ENCODE measurements around the gene METAP1D. TPM values are rescaled to one million over a fixed set of nuclear protein-coding genes. Genes with fewer than 3 reads are reported as not detected.

Gene METAP1D
- total RNA-seq, 1 experiment from 2014 or later = 5.2 TPM

GRCh38 chr2:172079416-172079815 is 79.7 kb downstream of the METAP1D start:
- Histone ChIP-seq H2BK5ac (ENCODE audit: insufficient read length, low read length) (no peak overlapping the region), H2BK15ac (ENCODE audit: low read depth, low read length) (no peak overlapping the region), H4K20me1 (ENCODE audit: control insufficient read depth, insufficient read depth, insufficient read length) (no peaks in the 10 kb centered on the region), H3K18ac (ENCODE audit: insufficient read length, low read depth, low read length) (no peak overlapping the region), H2BK12ac (ENCODE audit: insufficient read length, low read depth, low read length) (no peak overlapping the region), H4K5ac (ENCODE audit: insufficient read length, low read depth, low read length) (no peak overlapping the region), H3K27ac (ENCODE audit: insufficient read length, low read depth, low read length) (no peak overlapping the region), H3K9me3 (ENCODE audit: control insufficient read depth, low read depth, low read length) (no peaks in the 10 kb centered on the region), H3K23me2 (ENCODE audit: insufficient read length, low read depth, low read length, poor library complexity, severe bottlenecking) (peaks cover 3% of the 10 kb centered on the region), H2AK5ac (ENCODE audit: insufficient read length, low read length) (no peak overlapping the region), H3K23ac (ENCODE audit: insufficient read length, low read depth, low read length) (no peak overlapping the region), H3K79me2 (ENCODE audit: insufficient read depth, low read length) (no peaks in the 10 kb centered on the region), H4K91ac (ENCODE audit: insufficient read length, low read depth, low read length) (no peak overlapping the region), H3K27me3 (ENCODE audit: insufficient read depth, low read length) (peaks cover 61% of the 10 kb centered on the region), H4K8ac (replicated peaks; ENCODE audit: insufficient read length, low read depth, low read length) (no peak overlapping the region), H3K4me1 (ENCODE audit: insufficient read depth, low read length) (no peaks in the 10 kb centered on the region), H2BK20ac (ENCODE audit: low read depth, low read length, poor library complexity, severe bottlenecking) (no peak overlapping the region), H2BK120ac (ENCODE audit: low read depth, low read length, poor library complexity, severe bottlenecking) (no peak overlapping the region), H3K56ac (ENCODE audit: insufficient read length, low read depth, low read length) (no peak overlapping the region), H3K79me1 (ENCODE audit: insufficient read depth, low read depth, low read length, poor library complexity, severe bottlenecking) (no peaks in the 10 kb centered on the region), H2AFZ (ENCODE audit: low read length) (no peak overlapping the region), H3K4me2 (ENCODE audit: insufficient read depth, insufficient read length, low read length) (no peak overlapping the region), H3T11ph (ENCODE audit: low read length) (no peak overlapping the region), H3K4ac (ENCODE audit: low read depth, low read length) (no peak overlapping the region), H3K9ac (ENCODE audit: extremely low read depth, insufficient read length, low read length) (no peak overlapping the region), H3K14ac (ENCODE audit: insufficient read depth, low read length) (no peak overlapping the region)
- H3K27ac Mint-ChIP-seq = no peak overlapping the region
- no peak for TF ChIP-seq CTCF (conservative IDR thresholded peaks at IDR 0.05)
- peaks cover 0 to 3% of the 10 kb centered on the region in 2 experiments; a peak in 2 of 5 replicates for H3K9me3 Mint-ChIP-seq
- peaks cover 20 to 33% of the 10 kb centered on the region in 2 experiments for H3K4me1 Mint-ChIP-seq
- H3K27me3 Mint-ChIP-seq (ENCODE audit: low read depth) = peaks cover 91% of the 10 kb centered on the region
- DNase-seq = no peak
- no peak overlapping the region for H3K4me3 Mint-ChIP-seq
- WGBS (ENCODE audit: extremely low coverage, insufficient read length, low lambda C conversion rate) = 100% methylated on average over 1 of the region's 5 CpGs
- H3K36me3 Mint-ChIP-seq (ENCODE audit: insufficient read depth in 1 of 3, low read depth in 3 of 3) = no peaks in the 10 kb centered on the region
